HCT116 (cell line): Measurements from ENCODE around the gene PRPF31. TPM values are rescaled to one million over a fixed set of nuclear protein-coding genes. Genes with fewer than 3 reads are reported as not detected.
A peak's percentile ranks its signal among the peaks of the same experiment; 100 is the strongest.

Experiments used
- ATAC-seq: fragments of 200-7000 bp; cut with Tn5 transposase; 2 replicates; pipeline ENCODE4 v1.9.1; 2020; ENCODE audit warnings: mild to moderate bottlenecking, moderate library complexity
- BruUV-seq: library from RNA; stranded (reverse); fragments of 400-500 nt; replicated peaks from 2 replicates; lab custom pipeline; 2021; lab: Mats Ljungman, UMichigan
- CTCF ChIA-PET: fragments of 300-600 bp; sonication (Branson Sonifier 250); formaldehyde crosslinking; loops from one replicate; lab custom pipeline; 2021; ENCODE audit warnings: antibody characterized with exemption; lab: Charles Lee
- POLR2A ChIA-PET: fragments of 300-600, 350-600 bp; sonication (Branson Sonifier 250); formaldehyde crosslinking; loops from one replicate; lab custom pipeline; 2021; ENCODE audit warnings: antibody characterized with exemption; lab: Charles Lee
- RAD21 ChIA-PET, 2 experiments: fragments of 300-600 bp; sonication (Branson Sonifier 250); formaldehyde crosslinking; loops; one replicate each; lab custom pipeline; 2023; ENCODE audit warnings: low total read pairs in 2 of 2; ENCODE audit not compliant: uncharacterized antibody in 2 of 2, unreplicated experiment in 2 of 2, low non-redundant PET in 1 of 2; lab: Charles Lee
- DNase-seq: peaks from one replicate; pipeline ENCODE4 v3.0.0-alpha.2; 2010; ENCODE audit warnings: low read depth, low spot score
- H2AFZ ChIP-seq: fragments of 200-600 bp; shearing (Covaris generic), sonication (generic); 2 replicates; pipeline ENCODE4 v1.6.1; 2017; ENCODE audit warnings: low read depth, mixed run types, mixed read lengths, antibody characterized with exemption, low read length; ENCODE audit not compliant: poor library complexity, severe bottlenecking
- H3K27ac ChIP-seq: 2 replicates; pipeline ENCODE4 v1.5.1; 2012; ENCODE audit warnings: low read depth, low read length
- H3K27me3 ChIP-seq: fragments of 200-600 bp; sonication (generic); 2 replicates; pipeline ENCODE4 v1.6.1; 2016; ENCODE audit warnings: mixed run types, low read length, mixed read lengths; ENCODE audit not compliant: insufficient read depth
- H3K36me3 ChIP-seq, 2 experiments: fragments of 200-500 bp in 1 of 2; fragments of 200-600 bp in 1 of 2; sonication (Bioruptor generic) in 1 of 2; sonication (generic) in 1 of 2; 2 replicates each; pipeline versions ENCODE4 v1.5.1 to v1.6.1; 2014 to 2016; ENCODE audit warnings: low read length in 2 of 2, inconsistent platforms in 1 of 2, mixed read lengths in 1 of 2, mixed run types in 1 of 2; ENCODE audit not compliant: insufficient read depth in 2 of 2, control insufficient read depth in 1 of 2
- H3K4me1 ChIP-seq, 2 experiments: fragments of 200-600 bp in 1 of 2; sonication (generic) in 1 of 2; 2 replicates each; pipeline versions ENCODE4 v1.5.1 to v1.6.1; 2012 to 2017; ENCODE audit warnings: low read length in 2 of 2, inconsistent platforms in 1 of 2, mild to moderate bottlenecking in 1 of 2, mixed read lengths in 1 of 2, mixed run types in 1 of 2, moderate library complexity in 1 of 2; ENCODE audit not compliant: insufficient read depth in 2 of 2, control insufficient read depth in 1 of 2
- H3K4me2 ChIP-seq: fragments of 200-600 bp; sonication (generic); 2 replicates; pipeline ENCODE4 v1.6.1; 2017; ENCODE audit warnings: mixed run types, low read length, mixed read lengths
- H3K4me3 ChIP-seq, 2 experiments: fragments of 200-600 bp in 1 of 2; sonication (generic) in 1 of 2; replicated peaks in 1 of 2; 2 replicates each; pipeline ENCODE4 v1.5.1; 2011 to 2016; ENCODE audit warnings: low read length in 2 of 2, control low read depth in 1 of 2, low read depth in 1 of 2, mild to moderate bottlenecking in 1 of 2, mixed read lengths in 1 of 2, mixed run types in 1 of 2
- H3K79me2 ChIP-seq: fragments of 200-600 bp; sonication (generic); 2 replicates; pipeline ENCODE4 v1.6.1; 2017; ENCODE audit warnings: mild to moderate bottlenecking, mixed run types, low read length, moderate library complexity, mixed read lengths; ENCODE audit not compliant: insufficient read depth
- H3K9ac ChIP-seq: fragments of 200-600 bp; sonication (generic); 2 replicates; pipeline ENCODE4 v1.6.1; 2016; ENCODE audit warnings: low read length, mixed read lengths
- H3K9me2 ChIP-seq: fragments of 200-600 bp; sonication (generic), shearing (Covaris generic); 2 replicates; pipeline ENCODE4 v1.6.1; 2017; ENCODE audit warnings: mixed run types, mild to moderate bottlenecking, moderate library complexity; ENCODE audit not compliant: insufficient read depth
- H3K9me3 ChIP-seq, 2 experiments: fragments of 200-500 bp in 1 of 2; fragments of 200-600 bp in 1 of 2; sonication (Bioruptor generic) in 1 of 2; sonication (generic) in 1 of 2; 2 replicates each; pipeline ENCODE4 v1.6.1; 2014 to 2017; ENCODE audit warnings: low read length in 2 of 2, mixed read lengths in 2 of 2, inconsistent platforms in 1 of 2, low read depth in 1 of 2, mild to moderate bottlenecking in 1 of 2, mixed run types in 1 of 2, moderate library complexity in 1 of 2; ENCODE audit not compliant: control insufficient read depth in 1 of 2, insufficient read depth in 1 of 2
- H4K20me1 ChIP-seq: fragments of 200-600 bp; sonication (generic), shearing (Covaris generic); 2 replicates; pipeline ENCODE4 v1.6.1; 2017; ENCODE audit warnings: mixed run types, mild to moderate bottlenecking, moderate library complexity; ENCODE audit not compliant: insufficient read depth
- CBX3 ChIP-seq: IDR thresholded peaks from 2 replicates; pipeline ENCODE4 v1.6.1; 2012; ENCODE audit warnings: low read depth
- CEBPB ChIP-seq: IDR thresholded peaks from 2 replicates; pipeline ENCODE4 v1.6.1; 2012; ENCODE audit warnings: low read depth
- EGR1 ChIP-seq: IDR thresholded peaks from 2 replicates; pipeline ENCODE4 v1.6.1; 2012; ENCODE audit warnings: low read depth
- ELF1 ChIP-seq: IDR thresholded peaks from 2 replicates; pipeline ENCODE4 v1.6.1; 2012; ENCODE audit warnings: low read depth, borderline replicate concordance
- EZH2 ChIP-seq: fragments of 200-600 bp; sonication (generic); IDR thresholded peaks from 2 replicates; pipeline ENCODE4 v1.6.1; 2017; ENCODE audit warnings: antibody characterized with exemption, mixed run types
- FOSL1 ChIP-seq: IDR thresholded peaks from 2 replicates; pipeline ENCODE4 v1.6.1; 2012; ENCODE audit warnings: low read depth
- JUND ChIP-seq: IDR thresholded peaks from 2 replicates; pipeline ENCODE4 v1.6.1; 2012
- POLR2AphosphoS5 ChIP-seq: IDR thresholded peaks from 2 replicates; pipeline ENCODE4 v1.6.1; 2011; ENCODE audit warnings: mild to moderate bottlenecking, low read depth, low read length, moderate library complexity
- SIN3A ChIP-seq: IDR thresholded peaks from 2 replicates; pipeline ENCODE4 v1.6.1; 2012; ENCODE audit warnings: low read depth
- SRF ChIP-seq: IDR thresholded peaks from 2 replicates; pipeline ENCODE4 v1.6.1; 2012; ENCODE audit warnings: low read depth
- TCF7L2 ChIP-seq: IDR thresholded peaks from 2 replicates; pipeline ENCODE4 v1.7.0; 2011; ENCODE audit warnings: borderline replicate concordance, inconsistent platforms; ENCODE audit not compliant: insufficient read depth, insufficient read length; ENCODE audit errors: extremely low read depth
- YY1 ChIP-seq: IDR thresholded peaks from 2 replicates; pipeline ENCODE4 v1.6.1; 2011; ENCODE audit warnings: low read length, low read depth, moderate library complexity, mild to moderate bottlenecking; ENCODE audit not compliant: insufficient replicate concordance; ENCODE audit errors: extremely low read depth
- ZNF274 ChIP-seq: fragments of 200-500 bp; sonication (Bioruptor generic); IDR thresholded peaks from 2 replicates; pipeline ENCODE4 v1.6.1; 2014; ENCODE audit warnings: mild to moderate bottlenecking, low read depth, low read length, inconsistent platforms
- intact Hi-C: fragments of 100-400 bp; cut with micrococcal nuclease; formaldehyde crosslinking; loops from 2 replicates; pipeline ENCODE4 v1.10.0; 2022
- total RNA-seq: library from RNA; stranded (reverse); gene quantifications from one replicate; pipeline ENCODE4 v1.2.1, GENCODE V29; 2021; ENCODE audit not compliant: unreplicated experiment
- TF ChIP-seq, protein P1 (sequence below): IDR thresholded peaks from 2 replicates; pipeline ENCODE4 v1.6.1; 2012; ENCODE audit warnings: low read depth
- TF ChIP-seq, protein P2 (sequence below): IDR thresholded peaks from 2 replicates; pipeline ENCODE4 v1.6.1; 2012
- TF ChIP-seq, protein P3 (sequence below), 3 experiments: fragments of 200-600 bp in 1 of 3; sonication (generic) in 1 of 3; IDR thresholded peaks in 2 of 3; conservative IDR thresholded peaks in 1 of 3; 2 replicates each; pipeline ENCODE4 v1.5.1; 2012 to 2017; ENCODE audit warnings: low read depth in 2 of 3, low read length in 2 of 3, antibody characterized with exemption in 1 of 3, borderline replicate concordance in 1 of 3, control low read depth in 1 of 3, mild to moderate bottlenecking in 1 of 3, mixed read lengths in 1 of 3, mixed run types in 1 of 3, moderate library complexity in 1 of 3; ENCODE audit not compliant: insufficient read depth in 1 of 3

Gene PRPF31
- total RNA-seq, 1 experiment from 2014 or later = 99.0 TPM

DNA sequence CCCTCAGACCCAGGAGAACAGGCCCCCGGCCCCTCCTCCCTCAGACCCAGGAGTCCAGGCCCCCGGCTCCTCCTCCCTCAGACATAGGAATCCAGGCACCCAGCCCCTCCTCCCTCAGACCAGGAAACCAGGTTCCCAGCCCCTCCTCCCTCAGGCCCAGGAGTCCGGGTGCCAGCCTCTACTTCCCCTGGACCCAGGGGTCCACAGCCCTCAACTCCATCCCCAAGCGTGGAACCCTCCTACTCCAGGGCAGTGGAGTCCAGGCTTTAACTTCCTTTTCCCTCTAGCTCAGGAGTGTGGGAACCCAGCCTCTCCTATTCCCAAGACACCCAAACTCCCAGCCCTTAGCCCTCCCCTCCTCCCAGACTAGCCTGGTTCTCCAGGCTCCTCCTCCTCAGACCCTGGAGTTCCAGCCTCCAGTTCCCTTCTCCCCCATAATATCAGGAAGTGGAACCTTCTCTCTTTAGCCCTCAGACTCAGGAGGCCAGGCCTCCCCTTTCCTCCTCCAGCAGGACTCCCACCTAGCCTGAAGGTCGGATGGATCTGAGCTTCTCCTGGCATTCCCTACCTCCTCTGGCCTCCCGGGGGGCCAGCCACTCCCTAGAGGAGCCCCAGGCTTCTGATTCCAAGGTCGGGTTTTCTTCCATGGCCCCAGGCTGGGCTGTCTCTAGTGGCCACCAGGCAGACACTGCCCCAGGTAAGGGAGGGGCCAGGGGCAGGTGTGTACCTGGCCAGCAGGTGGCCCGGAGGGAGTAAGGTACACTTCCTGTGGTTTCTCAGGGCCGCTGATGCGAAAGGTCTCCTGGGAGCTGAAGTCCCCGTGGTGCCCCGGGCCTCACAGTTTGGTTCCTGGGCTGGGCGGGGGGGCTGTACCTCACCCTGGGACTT, 57.2 kb downstream of the PRPF31 start, which contains the start of gene TMC4 (continued):
- TF ChIP-seq, protein P1, sequence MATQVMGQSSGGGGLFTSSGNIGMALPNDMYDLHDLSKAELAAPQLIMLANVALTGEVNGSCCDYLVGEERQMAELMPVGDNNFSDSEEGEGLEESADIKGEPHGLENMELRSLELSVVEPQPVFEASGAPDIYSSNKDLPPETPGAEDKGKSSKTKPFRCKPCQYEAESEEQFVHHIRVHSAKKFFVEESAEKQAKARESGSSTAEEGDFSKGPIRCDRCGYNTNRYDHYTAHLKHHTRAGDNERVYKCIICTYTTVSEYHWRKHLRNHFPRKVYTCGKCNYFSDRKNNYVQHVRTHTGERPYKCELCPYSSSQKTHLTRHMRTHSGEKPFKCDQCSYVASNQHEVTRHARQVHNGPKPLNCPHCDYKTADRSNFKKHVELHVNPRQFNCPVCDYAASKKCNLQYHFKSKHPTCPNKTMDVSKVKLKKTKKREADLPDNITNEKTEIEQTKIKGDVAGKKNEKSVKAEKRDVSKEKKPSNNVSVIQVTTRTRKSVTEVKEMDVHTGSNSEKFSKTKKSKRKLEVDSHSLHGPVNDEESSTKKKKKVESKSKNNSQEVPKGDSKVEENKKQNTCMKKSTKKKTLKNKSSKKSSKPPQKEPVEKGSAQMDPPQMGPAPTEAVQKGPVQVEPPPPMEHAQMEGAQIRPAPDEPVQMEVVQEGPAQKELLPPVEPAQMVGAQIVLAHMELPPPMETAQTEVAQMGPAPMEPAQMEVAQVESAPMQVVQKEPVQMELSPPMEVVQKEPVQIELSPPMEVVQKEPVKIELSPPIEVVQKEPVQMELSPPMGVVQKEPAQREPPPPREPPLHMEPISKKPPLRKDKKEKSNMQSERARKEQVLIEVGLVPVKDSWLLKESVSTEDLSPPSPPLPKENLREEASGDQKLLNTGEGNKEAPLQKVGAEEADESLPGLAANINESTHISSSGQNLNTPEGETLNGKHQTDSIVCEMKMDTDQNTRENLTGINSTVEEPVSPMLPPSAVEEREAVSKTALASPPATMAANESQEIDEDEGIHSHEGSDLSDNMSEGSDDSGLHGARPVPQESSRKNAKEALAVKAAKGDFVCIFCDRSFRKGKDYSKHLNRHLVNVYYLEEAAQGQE = no peak

DNA sequence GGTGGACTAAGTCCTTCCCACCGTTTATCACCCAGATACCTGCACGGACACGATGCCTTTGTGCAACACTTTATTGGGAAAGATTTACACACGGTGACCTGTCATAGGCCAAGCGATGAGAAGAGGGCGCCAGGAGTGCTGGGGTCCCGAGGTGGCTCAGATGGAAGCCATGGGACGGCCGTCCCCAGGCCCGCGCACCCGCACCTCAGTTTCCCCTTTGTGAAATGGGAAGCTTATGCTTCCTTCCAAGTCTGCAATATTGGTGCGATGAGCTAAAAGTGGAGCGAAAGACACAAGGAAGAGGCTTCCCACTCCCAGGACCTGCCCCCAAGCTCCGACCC, 57.8 kb downstream of the PRPF31 start:
- H3K79me2 ChIP-seq = 0 out of 2 replicates have a peak, but pooled peaks cover 3% of the 10 kb centered on the region
- H3K36me3 ChIP-seq = peaks cover 5 to 8% of the 10 kb centered on the region in 2 experiments; a peak in 2 of 4 replicates
- no peaks in the 10 kb centered on the region for H3K27me3 ChIP-seq
- H3K4me3 ChIP-seq = peak overlapping the region; percentile 69 to 85; a peak in 3 of 4 replicates
- no peaks in the 10 kb centered on the region for H3K9me2 ChIP-seq
- peaks cover 8 to 21% of the 10 kb centered on the region in 2 experiments; a peak in 3 of 4 replicates for H3K4me1 ChIP-seq
- ATAC-seq (no peak), DNase-seq (no peak)
- H3K9me3 ChIP-seq = no peaks in the 10 kb centered on the region
- no peak overlapping the region for H2AFZ ChIP-seq
- RAD21 ChIA-PET = interaction anchor here in 1 of 2 experiments (0.6 kb wide), 1 partner anchor 59 kb away, joined by 3 read pairs; no protein-coding TSS in a partner anchor
- intact Hi-C loops = loop anchor here (2.0 kb wide), 1 partner anchor 57 kb away; no protein-coding TSS in a partner anchor
- CTCF ChIA-PET = interaction anchor here (0.6 to 2.6 kb wide), 6 partner anchors 9 to 52 kb away, joined by 3 to 22 read pairs (median 4); partner anchors contain the start of genes CNOT3, LENG1 and MBOAT7
- H3K27ac ChIP-seq = peak overlapping the region; percentile 86
- POLR2A ChIA-PET = interaction anchor here (0.9 to 2.0 kb wide), 4 partner anchors 13 to 36 kb away, joined by 3 to 29 read pairs (median 11); partner anchors contain the start of genes CNOT3, MBOAT7 and RPS9
- H3K9ac ChIP-seq = no peak overlapping the region
- H4K20me1 ChIP-seq = no peaks in the 10 kb centered on the region
- BruUV-seq = TSS peak; percentile 32
- peak overlapping the region; percentile 94 for H3K4me2 ChIP-seq
- TF ChIP-seq ELF1 (no peak), ZNF274 (no peak), EGR1 (no peak), SRF (no peak), JUND (no peak), FOSL1 (no peak), EZH2 (no peak), YY1 (no peak), CBX3 (no peak), POLR2AphosphoS5 (no peak), CEBPB (no peak), SIN3A (no peak), TCF7L2 (no peak)
- TF ChIP-seq, protein P2, sequence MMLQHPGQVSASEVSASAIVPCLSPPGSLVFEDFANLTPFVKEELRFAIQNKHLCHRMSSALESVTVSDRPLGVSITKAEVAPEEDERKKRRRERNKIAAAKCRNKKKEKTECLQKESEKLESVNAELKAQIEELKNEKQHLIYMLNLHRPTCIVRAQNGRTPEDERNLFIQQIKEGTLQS = no peak
- TF ChIP-seq, protein P3, sequence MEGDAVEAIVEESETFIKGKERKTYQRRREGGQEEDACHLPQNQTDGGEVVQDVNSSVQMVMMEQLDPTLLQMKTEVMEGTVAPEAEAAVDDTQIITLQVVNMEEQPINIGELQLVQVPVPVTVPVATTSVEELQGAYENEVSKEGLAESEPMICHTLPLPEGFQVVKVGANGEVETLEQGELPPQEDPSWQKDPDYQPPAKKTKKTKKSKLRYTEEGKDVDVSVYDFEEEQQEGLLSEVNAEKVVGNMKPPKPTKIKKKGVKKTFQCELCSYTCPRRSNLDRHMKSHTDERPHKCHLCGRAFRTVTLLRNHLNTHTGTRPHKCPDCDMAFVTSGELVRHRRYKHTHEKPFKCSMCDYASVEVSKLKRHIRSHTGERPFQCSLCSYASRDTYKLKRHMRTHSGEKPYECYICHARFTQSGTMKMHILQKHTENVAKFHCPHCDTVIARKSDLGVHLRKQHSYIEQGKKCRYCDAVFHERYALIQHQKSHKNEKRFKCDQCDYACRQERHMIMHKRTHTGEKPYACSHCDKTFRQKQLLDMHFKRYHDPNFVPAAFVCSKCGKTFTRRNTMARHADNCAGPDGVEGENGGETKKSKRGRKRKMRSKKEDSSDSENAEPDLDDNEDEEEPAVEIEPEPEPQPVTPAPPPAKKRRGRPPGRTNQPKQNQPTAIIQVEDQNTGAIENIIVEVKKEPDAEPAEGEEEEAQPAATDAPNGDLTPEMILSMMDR (IDR thresholded peaks at IDR 0.05 in 2 of 3, conservative IDR thresholded peaks at IDR 0.05 in 1 of 3; ENCODE audit: borderline replicate concordance in 1 of 3, insufficient read depth in 1 of 3, low read depth in 2 of 3, low read length in 2 of 3) = no peak
